Panc1 (cell line): ENCODE data around the gene SEC31A. TPM values are rescaled to one million over a fixed set of nuclear protein-coding genes. Genes with fewer than 3 reads are reported as not detected.

Experiments used
- ATAC-seq: fragments of 200-7000 bp; cut with Tn5 transposase; 2 replicates; pipeline ENCODE4 v1.9.1; 2020; ENCODE audit warnings: mild to moderate bottlenecking, moderate library complexity
- BruUV-seq: library from RNA; stranded (reverse); fragments of 400-500 nt; replicated peaks from 2 replicates; lab custom pipeline; 2021; lab: Mats Ljungman, UMichigan
- CTCF ChIA-PET: fragments of 300-600 bp; sonication (Branson Sonifier 250); formaldehyde crosslinking; loops from one replicate; lab custom pipeline; 2022; ENCODE audit warnings: antibody characterized with exemption; lab: Charles Lee
- POLR2A ChIA-PET: fragments of 300-600 bp; sonication (Branson Sonifier 250); formaldehyde crosslinking; loops from one replicate; lab custom pipeline; 2022; ENCODE audit warnings: antibody characterized with exemption; lab: Charles Lee
- DNase-seq: peaks from one replicate; pipeline ENCODE4 v3.0.0-alpha.2; 2010; ENCODE audit warnings: low read depth, low spot score
- H3K27ac ChIP-seq: 2 replicates; pipeline ENCODE4 v1.5.1; 2011; ENCODE audit warnings: mild to moderate bottlenecking, low read length, inconsistent platforms
- H3K27me3 ChIP-seq: fragments of 200-500 bp; sonication (Bioruptor generic); 2 replicates; pipeline ENCODE4 v1.6.0; 2014; ENCODE audit warnings: low read length, inconsistent platforms; ENCODE audit not compliant: control insufficient read depth, insufficient read depth
- H3K36me3 ChIP-seq: fragments of 200-500 bp; sonication (Bioruptor generic); 2 replicates; pipeline ENCODE4 v1.5.1; 2014; ENCODE audit warnings: inconsistent platforms, mild to moderate bottlenecking, low read length, moderate library complexity; ENCODE audit not compliant: control insufficient read depth, insufficient read depth
- H3K4me1 ChIP-seq: 2 replicates; pipeline ENCODE4 v1.5.1; 2011; ENCODE audit warnings: inconsistent platforms, mild to moderate bottlenecking, low read length, moderate library complexity; ENCODE audit not compliant: control insufficient read depth, insufficient read depth
- H3K4me3 ChIP-seq, 2 experiments: 2 replicates each; pipeline ENCODE4 v1.5.1; 2011 to 2012; ENCODE audit warnings: low read depth in 2 of 2, low read length in 2 of 2, mild to moderate bottlenecking in 2 of 2, inconsistent platforms in 1 of 2, moderate library complexity in 1 of 2
- H3K9me3 ChIP-seq: fragments of 200-500 bp; sonication (Bioruptor generic); 2 replicates; pipeline ENCODE4 v1.5.1; 2014; ENCODE audit warnings: low read depth, mild to moderate bottlenecking, inconsistent platforms, low read length, moderate library complexity; ENCODE audit not compliant: control insufficient read depth, insufficient read depth
- POLR2AphosphoS5 ChIP-seq: IDR thresholded peaks from 2 replicates; pipeline ENCODE4 v1.6.1; 2012; ENCODE audit warnings: mild to moderate bottlenecking, low read depth, low read length, moderate library complexity
- SIN3A ChIP-seq: IDR thresholded peaks from 2 replicates; pipeline ENCODE4 v1.6.1; 2012; ENCODE audit warnings: low read depth, mild to moderate bottlenecking, low read length, moderate library complexity, borderline replicate concordance; ENCODE audit not compliant: insufficient read depth
- TCF7L2 ChIP-seq: IDR thresholded peaks from 2 replicates; pipeline ENCODE4 v1.6.1; 2011; ENCODE audit warnings: mild to moderate bottlenecking, low read depth, low read length, inconsistent platforms
- in situ Hi-C: cut with HindIII; loops from 2 replicates; pipeline ENCODE4 v1.10.0; 2016; ENCODE audit warnings: low sequenced_read_pairs, low pct_unique_long_range_greater_than_20kb
- intact Hi-C: fragments of 100-400 bp; cut with micrococcal nuclease; formaldehyde crosslinking; loops from one replicate; pipeline ENCODE4 v1.10.0; 2022; ENCODE audit not compliant: unreplicated experiment
- total RNA-seq: library from RNA; stranded (reverse); gene quantifications from one replicate; pipeline ENCODE4 v1.2.1, GENCODE V29; 2021; ENCODE audit not compliant: unreplicated experiment
- TF ChIP-seq, protein P1 (sequence below): fragments of 450-650 bp; IDR thresholded peaks from 2 replicates; pipeline ENCODE4 v1.5.1; 2017; ENCODE audit warnings: mild to moderate bottlenecking
- TF ChIP-seq, protein P2 (sequence below), 2 experiments: IDR thresholded peaks; 2 replicates each; pipeline ENCODE4 v1.6.1; 2011 to 2012; ENCODE audit warnings: low read depth in 2 of 2, control low read depth in 1 of 2, low read length in 1 of 2, mild to moderate bottlenecking in 1 of 2, moderate library complexity in 1 of 2; ENCODE audit not compliant: insufficient read depth in 1 of 2

Gene SEC31A
- total RNA-seq, 1 experiment from 2014 or later, result 107 TPM

DNA sequence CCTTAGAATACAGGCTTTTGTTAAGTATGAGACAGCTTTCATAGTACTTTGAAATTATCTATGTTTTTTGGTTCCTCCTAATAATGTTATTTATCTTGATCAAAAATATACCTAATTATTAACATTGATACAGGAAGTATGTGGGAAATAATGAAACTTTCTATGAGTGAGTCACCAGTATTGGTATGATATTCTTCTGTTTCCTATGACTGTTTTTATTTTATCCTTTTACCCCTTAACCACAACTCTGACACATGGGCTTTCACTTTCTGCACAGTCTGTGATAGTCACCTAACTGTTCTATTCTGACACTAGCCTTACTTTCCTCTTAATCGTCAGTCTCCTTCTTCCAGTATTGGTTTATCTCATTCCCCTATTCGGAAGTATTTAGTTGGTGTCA, 14.3 kb upstream of the SEC31A start:
- intact Hi-C loops (no loop called here), in situ Hi-C loops (no loop called here)
- TF ChIP-seq, protein P1, sequence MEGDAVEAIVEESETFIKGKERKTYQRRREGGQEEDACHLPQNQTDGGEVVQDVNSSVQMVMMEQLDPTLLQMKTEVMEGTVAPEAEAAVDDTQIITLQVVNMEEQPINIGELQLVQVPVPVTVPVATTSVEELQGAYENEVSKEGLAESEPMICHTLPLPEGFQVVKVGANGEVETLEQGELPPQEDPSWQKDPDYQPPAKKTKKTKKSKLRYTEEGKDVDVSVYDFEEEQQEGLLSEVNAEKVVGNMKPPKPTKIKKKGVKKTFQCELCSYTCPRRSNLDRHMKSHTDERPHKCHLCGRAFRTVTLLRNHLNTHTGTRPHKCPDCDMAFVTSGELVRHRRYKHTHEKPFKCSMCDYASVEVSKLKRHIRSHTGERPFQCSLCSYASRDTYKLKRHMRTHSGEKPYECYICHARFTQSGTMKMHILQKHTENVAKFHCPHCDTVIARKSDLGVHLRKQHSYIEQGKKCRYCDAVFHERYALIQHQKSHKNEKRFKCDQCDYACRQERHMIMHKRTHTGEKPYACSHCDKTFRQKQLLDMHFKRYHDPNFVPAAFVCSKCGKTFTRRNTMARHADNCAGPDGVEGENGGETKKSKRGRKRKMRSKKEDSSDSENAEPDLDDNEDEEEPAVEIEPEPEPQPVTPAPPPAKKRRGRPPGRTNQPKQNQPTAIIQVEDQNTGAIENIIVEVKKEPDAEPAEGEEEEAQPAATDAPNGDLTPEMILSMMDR, result no peak
- TF ChIP-seq TCF7L2 (no peak), SIN3A (no peak), POLR2AphosphoS5 (no peak)
- TF ChIP-seq, protein P2, sequence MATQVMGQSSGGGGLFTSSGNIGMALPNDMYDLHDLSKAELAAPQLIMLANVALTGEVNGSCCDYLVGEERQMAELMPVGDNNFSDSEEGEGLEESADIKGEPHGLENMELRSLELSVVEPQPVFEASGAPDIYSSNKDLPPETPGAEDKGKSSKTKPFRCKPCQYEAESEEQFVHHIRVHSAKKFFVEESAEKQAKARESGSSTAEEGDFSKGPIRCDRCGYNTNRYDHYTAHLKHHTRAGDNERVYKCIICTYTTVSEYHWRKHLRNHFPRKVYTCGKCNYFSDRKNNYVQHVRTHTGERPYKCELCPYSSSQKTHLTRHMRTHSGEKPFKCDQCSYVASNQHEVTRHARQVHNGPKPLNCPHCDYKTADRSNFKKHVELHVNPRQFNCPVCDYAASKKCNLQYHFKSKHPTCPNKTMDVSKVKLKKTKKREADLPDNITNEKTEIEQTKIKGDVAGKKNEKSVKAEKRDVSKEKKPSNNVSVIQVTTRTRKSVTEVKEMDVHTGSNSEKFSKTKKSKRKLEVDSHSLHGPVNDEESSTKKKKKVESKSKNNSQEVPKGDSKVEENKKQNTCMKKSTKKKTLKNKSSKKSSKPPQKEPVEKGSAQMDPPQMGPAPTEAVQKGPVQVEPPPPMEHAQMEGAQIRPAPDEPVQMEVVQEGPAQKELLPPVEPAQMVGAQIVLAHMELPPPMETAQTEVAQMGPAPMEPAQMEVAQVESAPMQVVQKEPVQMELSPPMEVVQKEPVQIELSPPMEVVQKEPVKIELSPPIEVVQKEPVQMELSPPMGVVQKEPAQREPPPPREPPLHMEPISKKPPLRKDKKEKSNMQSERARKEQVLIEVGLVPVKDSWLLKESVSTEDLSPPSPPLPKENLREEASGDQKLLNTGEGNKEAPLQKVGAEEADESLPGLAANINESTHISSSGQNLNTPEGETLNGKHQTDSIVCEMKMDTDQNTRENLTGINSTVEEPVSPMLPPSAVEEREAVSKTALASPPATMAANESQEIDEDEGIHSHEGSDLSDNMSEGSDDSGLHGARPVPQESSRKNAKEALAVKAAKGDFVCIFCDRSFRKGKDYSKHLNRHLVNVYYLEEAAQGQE (IDR thresholded peaks at IDR 0.05; ENCODE audit: insufficient read depth in 1 of 2, low read depth in 2 of 2, low read length in 1 of 2), result no peak
- Histone ChIP-seq H3K27me3 (no peaks in the 10 kb centered on the region), H3K4me1 (peaks cover 9% of the 10 kb centered on the region), H3K27ac (no peak overlapping the region), H3K4me3 (no peak overlapping the region), H3K9me3 (no peaks in the 10 kb centered on the region), H3K36me3 (no peaks in the 10 kb centered on the region; the same call in none of the 2 replicates)
- ChIA-PET CTCF (no interaction called here), POLR2A (no interaction called here)
- no peak for DNase-seq
- ATAC-seq, result no peak
- BruUV-seq, result no TSS peak

DNA sequence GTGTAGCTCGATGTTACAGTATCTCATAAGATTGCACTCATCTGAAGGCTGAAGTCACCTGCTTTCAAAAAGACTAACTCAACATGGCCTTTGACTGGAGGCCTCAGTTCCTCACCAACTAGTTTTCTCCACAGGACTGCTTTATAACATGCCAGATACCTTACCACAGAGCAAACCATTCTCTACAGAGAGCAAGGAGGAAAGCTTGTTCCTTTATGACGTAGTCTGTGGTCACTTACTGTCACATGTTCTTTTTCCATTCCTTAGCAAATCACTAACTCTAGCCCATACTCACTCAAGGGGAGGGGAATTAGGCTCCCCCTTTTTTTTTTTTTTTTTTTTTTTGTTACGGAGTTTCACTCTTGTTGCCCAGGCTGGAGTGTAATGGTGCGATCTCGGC, 12.8 kb upstream of the SEC31A start:
- TF ChIP-seq POLR2AphosphoS5 (no peak), SIN3A (no peak), TCF7L2 (no peak)
- TF ChIP-seq, protein P2 (IDR thresholded peaks at IDR 0.05; ENCODE audit: insufficient read depth in 1 of 2, low read depth in 2 of 2, low read length in 1 of 2), result no peak
- TF ChIP-seq, protein P1, result no peak
- POLR2A ChIA-PET, result no interaction called here
- H3K9me3 ChIP-seq, result no peaks in the 10 kb centered on the region
- no peaks in the 10 kb centered on the region for H3K27me3 ChIP-seq
- BruUV-seq, result no TSS peak
- peaks cover 6% of the 10 kb centered on the region for H3K36me3 ChIP-seq
- H3K4me1 ChIP-seq, result peaks cover 9% of the 10 kb centered on the region
- CTCF ChIA-PET, result no interaction called here
- H3K27ac ChIP-seq, result no peak overlapping the region
- no peak for DNase-seq
- H3K4me3 ChIP-seq, result no peak overlapping the region
- intact Hi-C loops (no loop called here), in situ Hi-C loops (no loop called here)
- ATAC-seq, result no peak
